GM18870 (cell line): Measurements from ENCODE around the gene APCDD1L.

ENCODE experiments used
- ATAC-seq: cut with Tn5 transposase; IDR thresholded peaks from one replicate; pipeline ENCODE4 v1.9.1; 2021; ENCODE audit warnings: moderate library complexity; ENCODE audit not compliant: unreplicated experiment

Gene APCDD1L

DNA sequence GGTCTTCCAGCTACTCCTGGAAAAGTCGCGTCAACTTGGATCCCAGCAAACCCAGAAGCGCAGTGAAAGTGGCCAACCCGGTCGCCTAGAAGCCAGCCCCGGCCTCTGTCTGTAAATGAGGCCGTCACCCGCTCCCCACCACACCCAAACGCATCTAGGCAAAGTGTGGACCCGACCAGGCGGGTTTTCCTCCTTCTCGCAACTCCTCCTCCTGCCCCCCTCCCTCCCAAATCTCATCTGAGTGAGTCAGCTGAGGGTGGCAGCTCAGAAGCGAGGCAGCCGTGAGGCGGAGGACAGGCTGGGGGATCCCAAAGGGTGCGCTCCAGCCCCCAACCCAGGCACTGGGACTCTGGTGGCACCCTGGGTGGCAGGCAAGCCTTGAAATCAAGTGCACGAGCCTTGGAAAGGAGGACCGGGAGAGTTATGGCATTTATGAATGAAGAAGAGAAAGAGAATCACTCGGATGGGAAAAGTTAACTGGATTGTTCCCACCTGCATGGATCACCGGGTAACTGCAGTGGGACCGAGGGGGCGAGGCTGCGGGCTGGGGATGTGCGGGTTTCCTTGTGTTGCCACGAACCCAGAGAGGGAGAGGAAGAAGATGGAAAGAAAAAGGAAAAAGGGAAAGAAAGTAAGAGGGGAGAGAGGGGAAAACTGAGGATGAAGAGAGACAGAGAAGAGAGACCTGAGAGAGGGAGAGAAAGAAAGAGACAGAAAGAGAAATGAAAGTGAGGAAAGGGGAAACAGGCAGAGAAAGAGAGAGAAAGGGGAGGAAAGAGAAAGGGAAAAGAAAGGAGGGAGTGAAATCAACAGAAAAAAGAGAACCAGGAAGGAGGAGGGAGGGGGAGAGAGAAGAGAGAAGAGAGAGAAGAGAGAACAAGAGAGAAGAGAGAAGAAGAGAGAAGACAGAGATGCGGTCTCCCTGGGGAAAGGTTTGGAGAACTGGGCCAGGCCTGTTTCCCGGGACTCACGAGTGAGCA is at the start of gene APCDD1L:
Gene APCDD1L, minus strand, starts transcription at position 167 of the 980 bp plus-strand sequence. CDS start 692 bp downstream, outside the sequence.
- ATAC-seq = no peak

DNA sequence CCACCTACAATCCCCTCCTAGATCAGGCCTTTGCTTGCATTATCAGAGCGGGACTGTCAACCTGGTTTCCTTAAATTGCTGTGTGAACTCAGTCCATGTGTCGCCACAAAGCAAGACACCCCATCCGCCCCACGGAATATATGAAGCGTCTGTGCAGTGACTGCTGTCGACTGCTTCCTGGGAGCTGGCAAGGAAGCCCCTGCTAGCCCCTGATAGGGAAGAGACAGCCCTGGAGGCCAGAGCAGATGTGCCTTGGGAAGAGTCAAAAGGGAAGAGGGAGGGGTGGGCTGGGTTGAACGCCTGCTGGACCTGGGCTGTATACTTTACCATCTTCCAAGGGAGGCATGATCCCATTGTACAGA is 44.1 kb upstream of the APCDD1L start:
- ATAC-seq = no peak

- no peak for ATAC-seq
Measured at GRCh38 chr20:58558486-58559367, 43.5 kb upstream of the APCDD1L start.

DNA sequence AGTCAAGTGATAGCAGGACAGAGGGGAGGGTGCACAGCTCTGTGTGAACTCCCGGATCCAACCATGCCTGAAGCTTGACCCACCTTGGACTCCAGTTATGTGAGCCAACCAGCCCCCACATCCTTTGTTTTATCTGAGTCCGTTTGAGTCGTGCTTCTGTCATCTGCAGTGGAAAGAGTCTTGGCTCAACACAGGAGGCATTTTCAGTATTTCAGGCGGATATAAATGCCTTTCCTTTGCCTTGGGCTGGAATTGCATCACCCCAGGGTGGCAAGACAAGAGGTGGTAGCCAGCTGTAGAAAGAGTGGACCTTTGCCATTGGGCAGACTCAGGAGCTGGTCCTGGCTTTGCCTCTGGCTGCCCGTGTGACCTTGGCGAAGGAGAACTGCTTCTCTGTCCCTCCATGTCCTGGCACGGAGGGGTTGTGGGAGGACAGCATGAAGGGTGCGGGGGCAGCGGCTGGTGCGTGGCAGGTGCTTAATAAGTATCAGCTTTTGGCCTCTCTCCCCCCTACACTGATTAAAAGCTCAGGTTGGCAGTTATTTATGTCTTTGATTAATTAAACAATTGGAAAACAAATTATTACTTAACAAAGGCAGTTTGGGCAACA is 42.6 kb upstream of the APCDD1L start:
- no peak for ATAC-seq

DNA sequence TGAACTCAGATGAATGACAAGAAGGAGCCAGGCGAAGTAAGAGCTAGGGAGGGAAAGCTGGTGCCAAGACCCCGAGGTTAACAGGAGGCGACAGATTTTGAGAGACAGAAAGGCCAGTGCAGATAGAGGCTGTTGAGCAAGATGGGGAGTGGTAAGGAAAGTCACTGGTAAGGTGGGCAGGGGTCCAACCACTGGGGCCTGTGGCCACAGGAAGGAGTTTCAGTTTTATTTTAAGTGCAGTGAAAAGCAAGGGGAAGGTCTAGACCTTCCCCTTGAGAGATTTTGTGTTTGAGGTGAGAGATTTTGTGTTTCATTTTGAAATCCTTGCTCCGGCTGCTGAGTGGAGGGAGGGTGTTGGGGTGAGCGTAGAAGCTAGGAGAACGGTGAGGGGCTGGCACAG is 41.8 kb upstream of the APCDD1L start:
- no peak for ATAC-seq

- ATAC-seq = no peak
Measured at GRCh38 chr20:58555078-58555765, 40.0 kb upstream of the APCDD1L start.

DNA sequence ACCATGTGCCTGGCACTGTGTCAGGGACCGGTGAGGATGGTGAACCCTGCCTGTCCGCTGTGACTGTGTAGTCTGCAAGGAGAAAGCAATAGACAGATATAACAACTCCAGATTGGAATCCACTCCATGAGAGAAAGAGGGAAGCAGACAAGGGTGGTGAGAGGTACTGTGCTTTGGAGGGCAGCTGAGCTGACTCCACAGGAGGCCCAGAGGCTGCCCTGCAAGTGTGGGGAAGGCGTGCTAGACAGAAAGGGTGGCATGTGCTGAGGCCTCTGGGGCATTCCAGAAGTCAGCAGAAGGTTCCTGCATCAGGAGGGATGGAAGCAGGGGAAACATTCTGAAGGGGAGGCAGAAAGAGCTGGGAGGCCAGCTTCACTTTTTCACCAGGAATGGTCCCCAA is 39.3 kb upstream of the APCDD1L start:
- no peak for ATAC-seq

- no peak for ATAC-seq
Measured at GRCh38 chr20:58553841-58554240, 38.6 kb upstream of the APCDD1L start.

DNA sequence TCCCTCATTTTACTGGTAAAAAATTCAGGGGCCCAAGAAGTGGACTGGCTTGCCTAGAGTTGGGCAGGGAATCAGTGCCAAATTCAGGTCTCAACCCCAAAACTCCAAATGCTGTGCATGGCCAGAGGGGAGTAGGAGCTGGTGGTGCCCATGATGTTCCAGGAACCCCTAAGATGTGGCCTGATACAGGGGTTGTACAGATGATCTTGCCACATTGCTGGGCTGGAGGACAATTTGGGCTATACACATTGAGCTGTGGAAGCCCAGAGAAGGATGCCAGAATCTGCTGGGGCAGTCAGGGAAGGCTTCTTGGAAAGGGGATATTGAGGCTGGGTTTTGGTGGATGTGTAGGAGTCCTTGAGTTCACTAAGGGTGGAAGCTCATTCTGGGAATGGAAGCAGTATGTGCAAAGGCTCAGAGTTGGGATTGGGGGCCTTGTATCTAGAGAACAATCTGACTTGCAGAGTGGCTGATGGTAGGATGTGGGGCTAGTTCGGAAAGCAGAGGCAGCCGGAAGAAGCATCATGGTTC is 38.0 kb upstream of the APCDD1L start:
- ATAC-seq = no peak

- no peak for ATAC-seq
Measured at GRCh38 chr20:58552366-58552934, 37.3 kb upstream of the APCDD1L start.

- no peak for ATAC-seq
Measured at GRCh38 chr20:58551631-58552030, 36.4 kb upstream of the APCDD1L start.

DNA sequence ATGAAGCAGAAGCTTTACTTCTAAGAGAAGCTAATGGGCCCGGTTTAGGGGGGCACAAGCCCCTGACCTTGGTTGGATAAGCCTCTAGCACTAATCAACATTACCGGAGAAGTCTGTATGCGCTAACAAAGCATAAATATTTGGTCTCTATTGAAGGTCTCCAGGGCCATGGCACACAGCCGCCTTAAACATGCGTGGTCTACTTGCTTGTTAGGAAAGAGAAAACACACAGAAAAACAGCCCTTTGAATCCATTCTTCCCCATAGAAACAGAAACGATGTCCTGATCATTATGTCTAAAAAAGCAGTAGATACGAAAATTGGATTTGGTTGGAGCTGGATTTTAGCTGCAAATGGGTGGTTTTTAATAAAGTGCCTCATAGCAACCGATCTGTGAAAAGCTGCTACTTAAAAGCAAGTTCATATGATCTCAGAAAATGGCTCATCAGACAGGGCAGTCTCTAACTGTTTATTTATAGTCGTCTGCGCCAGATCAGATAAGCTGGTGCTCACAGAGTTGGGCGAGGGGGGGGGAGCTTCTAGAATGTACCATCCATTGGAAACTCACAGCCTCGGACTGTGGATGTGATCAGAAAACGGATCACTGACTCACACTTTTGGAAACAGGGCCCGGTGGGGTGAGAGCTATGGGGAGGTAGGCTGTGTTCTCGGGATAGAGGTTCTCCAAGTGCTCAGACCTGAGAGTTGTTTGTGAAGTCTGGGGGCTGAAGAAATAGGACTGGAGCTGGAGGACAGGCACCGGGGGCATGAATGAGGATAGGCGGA is 35.3 kb upstream of the APCDD1L start:
- ATAC-seq = no peak

DNA sequence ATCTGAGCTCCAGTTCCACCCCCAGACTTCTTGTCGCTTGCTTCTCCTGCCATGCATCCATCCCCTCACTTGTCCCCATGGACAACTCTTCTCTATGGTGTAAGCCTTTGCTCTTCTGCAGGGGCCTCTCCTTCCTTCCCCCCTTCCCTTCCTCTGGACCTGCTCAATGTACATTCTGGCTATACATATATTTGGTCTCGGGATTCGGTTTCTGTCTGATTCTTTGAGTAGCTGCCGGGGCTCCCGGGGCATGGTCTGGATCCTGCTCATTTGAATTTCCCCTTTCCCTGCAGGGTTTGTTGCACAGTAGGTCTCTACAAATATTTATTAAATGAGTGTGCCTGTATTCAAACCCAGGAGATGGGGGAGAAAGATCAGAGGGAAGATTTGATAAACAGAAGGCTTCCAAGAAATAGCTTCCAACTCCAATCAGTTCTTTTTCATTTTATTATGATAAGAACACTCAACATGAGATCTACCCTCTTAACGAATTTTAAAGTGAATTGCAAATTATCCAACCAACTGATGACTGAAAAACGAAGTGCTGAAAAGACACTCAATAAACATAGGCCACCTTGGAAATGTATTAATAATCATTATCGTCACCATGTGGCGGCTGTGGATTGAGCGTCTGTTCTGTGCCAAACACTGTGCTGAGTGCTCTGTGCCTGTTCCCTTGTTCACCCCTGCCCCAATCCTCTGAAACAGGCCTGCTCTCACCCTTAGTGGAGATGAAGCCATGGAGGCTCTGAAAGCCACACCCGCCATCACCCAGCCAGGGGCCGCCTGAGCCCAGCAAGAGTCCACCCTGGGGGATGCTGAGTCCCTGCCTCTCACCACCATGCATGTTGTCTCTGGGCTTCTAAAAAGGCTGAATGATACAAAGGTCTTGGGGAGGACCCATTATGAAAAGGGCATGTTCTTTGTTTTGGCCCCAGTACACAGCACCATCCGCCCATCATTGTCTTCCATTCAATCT is 34.3 kb upstream of the APCDD1L start:
- ATAC-seq = no peak

DNA sequence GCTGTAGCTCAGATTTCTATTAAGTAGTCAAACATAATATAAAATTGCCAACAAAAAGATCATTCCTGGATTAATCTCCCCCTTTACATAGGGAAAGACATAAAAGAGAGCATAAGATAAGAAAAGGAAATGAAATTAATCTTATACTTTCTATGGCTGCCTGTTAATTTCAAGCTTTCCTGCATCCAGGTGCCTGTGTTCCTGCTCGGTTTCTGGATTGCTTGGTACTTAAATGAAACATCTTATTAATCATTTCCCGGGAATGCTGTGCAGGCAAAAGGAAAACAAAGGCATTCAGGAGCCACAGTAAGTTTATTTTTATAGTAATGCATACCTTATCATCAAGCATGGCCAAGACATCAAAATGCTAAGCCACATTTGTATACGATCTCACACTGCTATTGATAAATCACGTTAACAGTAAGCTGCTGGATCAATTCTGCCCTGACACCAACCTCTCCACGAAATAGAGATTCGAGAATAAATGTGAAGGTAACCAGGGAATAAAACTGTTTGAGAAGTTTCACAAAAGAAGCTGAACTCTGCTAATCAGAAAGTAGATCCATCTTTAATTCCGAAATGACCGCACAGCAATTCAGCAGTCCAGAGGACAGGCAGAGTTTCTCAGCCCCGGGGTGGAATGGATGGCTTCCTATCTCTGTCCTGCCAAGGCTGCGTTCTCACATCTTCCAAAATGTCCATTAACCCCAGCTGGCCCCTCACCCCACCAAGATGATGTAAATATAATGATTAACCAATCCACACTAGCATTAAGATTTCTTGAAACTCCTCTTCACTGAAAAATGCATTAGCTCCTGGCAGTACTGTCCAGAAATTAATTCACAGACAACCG is 32.6 kb upstream of the APCDD1L start:
- no peak for ATAC-seq

- ATAC-seq = no peak
Measured at GRCh38 chr20:58546756-58547622, 31.8 kb upstream of the APCDD1L start.

- ATAC-seq = no peak
Measured at GRCh38 chr20:58546416-58546711, 31.2 kb upstream of the APCDD1L start.
